ENCODE measurements around the gene RAF1.

- TF ChIP-seq MYC (CRISPR knock-in tag; IDR thresholded peaks at IDR 0.05; ENCODE audit: borderline replicate concordance): no peak
- no peak for TF ChIP-seq CREB1 (IDR thresholded peaks at IDR 0.05)
- TF ChIP-seq CREB1 (CRISPR knock-in tag; IDR thresholded peaks at IDR 0.05): no peak
- no peak for TF ChIP-seq SIN3A (IDR thresholded peaks at IDR 0.05; ENCODE audit: borderline replicate concordance, low read depth, low read length)
- no peak for TF ChIP-seq NAIF1 (CRISPR knock-in tag; IDR thresholded peaks at IDR 0.05; ENCODE audit: borderline replicate concordance)
Observed at GRCh38 chr3:12558706-12559105, 105.2 kb downstream of the RAF1 start.
